Mononuclear cell (primary cell): ENCODE data around the gene SPON1. TPM values are rescaled to one million over a fixed set of nuclear protein-coding genes. Genes with fewer than 3 reads are reported as not detected.
"Not testable (repeated sequence)": the region's sequence is repeated elsewhere in the genome, so short reads cannot be mapped to it uniquely, and the experiment has no call there.

Experiments
- H3K27me3 ChIP-seq: 2 replicates; pipeline ENCODE4 v1.6.0; 2011; ENCODE audit warnings: low read length, control low read depth; ENCODE audit not compliant: insufficient read depth
- H3K4me1 ChIP-seq: 2 replicates; pipeline ENCODE4 v1.5.1; 2011; ENCODE audit warnings: mild to moderate bottlenecking, low read length, control low read depth; ENCODE audit not compliant: insufficient read depth
- H3K4me3 ChIP-seq: 2 replicates; pipeline ENCODE4 v1.5.1; 2011; ENCODE audit warnings: mild to moderate bottlenecking, low read length, moderate library complexity
- H3K9me3 ChIP-seq: 2 replicates; pipeline ENCODE4 v1.5.1; 2011; ENCODE audit warnings: low read depth, mild to moderate bottlenecking, control low read depth, low read length
- total RNA-seq: library from RNA; depleted of rRNA; stranded (reverse); fragments of >200 nt; gene quantifications from one replicate; pipeline ENCODE4 v1.2.3, GENCODE V29; 2012

SPON1 gene
- total RNA-seq, 1 donor = 0.94 TPM

DNA sequence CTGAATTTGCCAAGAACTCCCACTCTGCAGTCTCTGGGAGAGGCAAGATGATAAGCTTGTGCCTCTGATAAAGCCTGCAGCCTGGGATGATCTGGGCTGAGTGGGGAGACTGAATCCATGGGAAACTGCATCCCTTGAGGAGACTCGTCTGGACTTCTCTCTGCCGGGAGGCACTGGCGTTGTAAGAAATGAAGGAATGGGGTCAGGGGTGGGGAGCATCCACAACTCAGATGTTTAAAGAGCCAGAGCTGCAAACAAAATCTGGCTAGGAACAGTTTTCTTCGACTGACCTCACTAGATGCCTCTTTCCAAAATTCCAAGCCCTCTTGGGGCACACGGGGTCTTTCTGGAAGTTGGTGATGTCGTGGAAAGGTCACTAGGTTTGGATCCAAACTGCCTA is 64.4 kb downstream of the SPON1 start:
- Histone ChIP-seq H3K9me3 (no peaks in the 10 kb centered on the region), H3K4me3 (no peak overlapping the region), H3K27me3 (no peaks in the 10 kb centered on the region), H3K4me1 (no peaks in the 10 kb centered on the region)

DNA sequence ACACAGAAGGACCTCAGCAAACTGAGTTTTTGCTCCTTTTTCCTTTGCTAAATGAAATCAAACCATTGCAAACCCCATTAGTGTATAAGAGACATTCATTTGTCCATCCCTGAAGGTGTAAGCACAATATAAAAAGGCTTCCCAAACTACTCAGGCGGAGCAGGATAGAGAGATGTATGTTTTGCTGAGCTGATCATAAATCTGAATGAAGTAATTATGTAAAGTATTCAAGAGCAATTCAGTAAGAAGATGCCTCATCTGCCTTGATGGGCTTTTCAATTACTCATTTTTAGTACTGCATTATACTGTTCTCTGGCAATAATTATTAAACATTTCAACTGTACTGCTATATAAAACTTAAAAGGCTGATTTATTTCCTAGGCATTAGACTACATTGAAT is 65.0 kb downstream of the SPON1 start:
- Histone ChIP-seq H3K9me3 (no peaks in the 10 kb centered on the region), H3K27me3 (no peaks in the 10 kb centered on the region), H3K4me1 (no peaks in the 10 kb centered on the region), H3K4me3 (no peak overlapping the region)

DNA sequence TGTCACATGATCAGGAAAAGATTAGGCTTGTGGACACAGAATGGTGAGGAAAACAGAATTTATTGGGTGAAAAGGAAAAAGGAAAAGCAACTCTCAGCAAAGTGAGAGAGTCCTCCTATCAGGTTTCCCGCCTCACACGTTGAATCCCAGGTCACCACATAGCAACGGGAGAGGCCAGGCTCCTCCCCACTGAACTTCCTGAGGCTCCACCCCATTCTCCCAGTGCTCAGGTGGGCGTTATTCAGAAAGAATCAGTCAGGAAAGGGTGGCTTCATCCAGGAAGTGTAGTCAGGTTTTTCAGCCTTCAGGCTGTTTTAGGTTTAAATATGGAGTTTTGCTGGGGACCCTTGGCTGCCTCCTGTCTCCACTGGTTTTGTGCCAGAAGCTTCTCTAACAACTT is 66.9 kb downstream of the SPON1 start:
- Histone ChIP-seq H3K4me1 (no peaks in the 10 kb centered on the region), H3K9me3 (no peaks in the 10 kb centered on the region), H3K27me3 (no peaks in the 10 kb centered on the region), H3K4me3 (no peak overlapping the region)

DNA sequence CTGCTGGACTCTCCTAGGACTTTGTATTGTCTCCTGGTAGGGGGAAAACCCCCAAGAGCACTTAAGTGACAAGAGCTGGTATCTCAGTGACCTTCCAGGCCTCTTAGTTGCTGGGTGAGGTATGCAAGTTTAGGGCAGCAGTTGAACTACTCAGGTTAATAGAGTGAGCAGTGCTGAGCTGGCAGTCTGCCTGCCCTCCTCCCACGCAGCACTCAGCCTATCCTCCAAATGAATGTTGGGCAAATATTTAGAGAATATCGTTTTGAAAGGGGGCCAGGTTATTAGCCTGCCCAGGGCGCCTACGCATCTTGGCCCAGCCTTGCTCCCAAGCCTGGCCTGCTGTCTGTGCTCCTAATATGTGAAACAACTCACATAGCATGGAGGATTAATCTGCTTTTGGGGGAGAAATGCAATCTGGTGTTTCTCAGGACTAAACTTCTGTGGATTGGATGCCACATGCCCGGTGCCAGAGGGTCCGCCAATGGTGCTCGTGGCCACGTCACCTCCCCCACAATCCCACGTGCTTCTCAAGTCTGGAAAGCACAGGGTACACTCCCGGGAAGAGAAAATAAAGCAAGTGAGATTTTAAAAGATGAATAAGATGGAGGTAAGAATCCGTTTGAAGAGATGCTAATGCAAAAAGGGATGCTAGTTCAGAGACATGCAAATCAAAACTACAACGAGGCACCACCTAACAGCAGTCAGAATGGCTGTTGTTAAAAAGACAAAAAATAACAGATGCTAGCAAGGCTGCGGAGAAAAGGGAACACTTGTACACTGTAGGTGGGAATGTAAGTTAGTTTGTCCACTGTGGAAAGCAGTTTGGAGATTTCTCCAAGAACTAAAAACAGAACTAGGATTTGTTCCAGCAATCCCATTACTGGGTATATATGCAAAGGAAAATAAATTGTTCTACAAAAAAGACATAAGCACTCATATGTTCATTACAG is 67.7 kb downstream of the SPON1 start:
- Histone ChIP-seq H3K4me1 (no peaks in the 10 kb centered on the region), H3K4me3 (no peak overlapping the region)

DNA sequence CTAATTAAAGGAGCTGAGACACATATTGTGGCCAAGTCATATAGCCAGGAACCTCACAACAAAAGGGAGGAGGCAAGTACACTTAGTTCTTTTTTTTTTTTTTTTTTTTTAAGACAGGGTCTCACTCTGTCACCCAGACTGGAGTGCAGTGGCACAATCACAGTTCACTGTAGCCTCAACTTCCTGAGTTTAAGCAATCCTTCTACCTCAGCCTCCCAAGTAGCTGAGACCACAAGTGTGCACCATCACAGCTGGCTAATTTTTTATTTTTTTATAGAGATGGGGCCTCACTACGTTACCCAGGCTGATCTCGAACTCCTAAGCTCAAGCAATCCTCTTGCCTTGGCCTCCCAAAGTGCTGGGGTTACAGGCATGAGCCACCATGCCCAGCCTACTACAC is 73.0 kb downstream of the SPON1 start:
- not testable (repeated sequence) for H3K4me3 ChIP-seq, H3K27me3 ChIP-seq, H3K4me1 ChIP-seq, H3K9me3 ChIP-seq

More for the DNA sequence above, 67.7 kb downstream of the SPON1 start:
- peaks cover 2% of the 10 kb centered on the region for H3K27me3 ChIP-seq
- H3K9me3 ChIP-seq = no peaks in the 10 kb centered on the region

DNA sequence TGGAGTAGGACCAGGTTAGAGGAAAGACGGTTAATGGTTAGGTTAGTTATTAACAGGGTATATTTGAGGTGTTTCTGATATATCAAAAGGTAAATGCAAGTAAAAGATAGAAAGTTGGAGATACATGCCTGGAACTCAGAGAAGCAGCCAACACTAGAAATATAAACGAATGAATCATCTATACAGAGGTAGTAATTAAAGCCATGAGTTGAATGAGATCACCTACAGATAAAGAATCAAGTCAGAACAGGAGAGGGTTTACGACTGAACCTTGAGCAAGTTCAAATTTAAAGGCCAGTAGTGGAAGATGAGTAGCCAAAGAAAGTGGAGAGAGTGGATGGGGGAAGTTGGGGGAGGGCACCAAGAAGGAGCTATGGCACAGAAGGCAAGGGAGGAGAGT is 73.9 kb downstream of the SPON1 start:
- Histone ChIP-seq H3K9me3 (no peaks in the 10 kb centered on the region), H3K27me3 (peaks cover 2% of the 10 kb centered on the region), H3K4me1 (no peaks in the 10 kb centered on the region), H3K4me3 (no peak overlapping the region)

DNA sequence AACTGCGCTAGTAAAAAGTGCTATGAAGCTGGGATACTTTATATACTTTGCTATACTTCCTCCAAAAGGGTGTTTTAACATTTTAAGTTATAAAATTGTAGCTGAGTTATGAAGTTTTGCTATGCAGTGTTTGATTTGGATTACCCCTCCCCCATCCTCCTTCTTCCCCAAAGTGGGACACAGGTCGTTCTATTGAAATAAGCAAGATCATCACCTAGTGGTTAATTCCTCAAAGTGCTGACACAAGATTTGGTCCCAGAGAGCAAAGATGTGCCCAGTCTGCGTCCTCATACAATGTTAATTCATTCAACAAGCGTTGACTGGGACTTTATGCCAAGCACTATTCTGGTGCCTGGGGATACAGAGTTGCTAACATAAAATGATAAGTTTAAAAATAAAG is 78.5 kb downstream of the SPON1 start:
- Histone ChIP-seq H3K9me3 (no peaks in the 10 kb centered on the region), H3K4me3 (no peak overlapping the region), H3K4me1 (no peaks in the 10 kb centered on the region), H3K27me3 (no peaks in the 10 kb centered on the region)

DNA sequence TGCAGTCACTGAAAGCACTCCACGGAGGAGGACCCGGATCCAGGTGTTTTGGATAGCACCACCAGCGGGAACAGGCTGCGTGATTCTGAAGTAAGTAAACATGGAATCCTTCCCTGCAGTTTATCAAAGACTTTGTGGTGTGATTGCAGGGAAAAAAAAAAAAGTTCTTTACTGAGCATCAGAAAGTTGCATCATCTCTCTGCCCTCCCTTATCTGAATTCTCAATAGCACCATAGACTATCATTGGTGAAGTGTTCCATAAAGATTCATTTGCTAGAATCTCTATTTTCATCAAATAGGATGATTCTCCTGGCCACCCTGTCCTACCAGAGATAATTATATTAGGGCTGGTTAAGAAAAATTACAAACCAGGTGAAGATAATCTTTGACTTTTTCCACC is 79.0 kb downstream of the SPON1 start:
- no peaks in the 10 kb centered on the region for H3K27me3 ChIP-seq
- H3K9me3 ChIP-seq = no peaks in the 10 kb centered on the region
- no peaks in the 10 kb centered on the region for H3K4me1 ChIP-seq
- no peak overlapping the region for H3K4me3 ChIP-seq

DNA sequence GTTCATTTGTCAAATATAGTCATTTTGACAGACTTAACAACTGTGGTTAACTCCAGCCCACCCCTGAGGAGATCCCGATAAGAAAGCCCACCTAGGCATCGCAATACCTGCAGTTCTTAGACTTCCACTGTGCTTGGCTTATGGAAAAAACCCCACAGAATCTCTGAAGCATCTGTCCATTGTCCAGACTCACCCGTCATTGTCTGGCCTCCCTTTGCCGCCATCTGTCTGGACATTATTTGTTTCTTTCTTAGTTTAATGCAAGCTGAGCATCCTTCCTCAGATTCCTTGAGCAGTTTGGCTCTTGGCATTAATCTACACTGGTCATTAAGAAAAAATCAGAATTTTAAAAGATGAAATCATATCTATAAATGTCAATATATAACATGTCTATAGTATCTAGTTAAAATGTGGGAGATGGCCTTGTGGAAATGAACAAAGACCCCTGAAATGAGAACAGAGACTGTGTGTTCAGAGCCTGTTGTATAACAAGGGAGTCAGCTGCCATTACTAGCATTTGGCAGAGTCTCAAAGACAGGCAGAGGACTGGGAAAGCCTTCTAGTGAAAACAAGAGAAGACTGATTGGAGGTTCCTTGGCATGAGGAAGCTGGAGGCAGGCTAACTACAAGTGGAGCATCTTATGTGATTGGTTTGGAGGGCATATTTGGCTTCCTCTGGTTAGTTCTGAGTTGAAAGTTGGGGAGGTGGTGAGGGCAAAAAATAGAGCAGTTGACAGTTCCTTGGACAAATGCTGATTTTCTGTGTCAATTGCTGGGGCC is 80.4 kb downstream of the SPON1 start:
- no peaks in the 10 kb centered on the region for H3K27me3 ChIP-seq
- no peaks in the 10 kb centered on the region for H3K4me1 ChIP-seq
- no peaks in the 10 kb centered on the region for H3K9me3 ChIP-seq
- H3K4me3 ChIP-seq = no peak overlapping the region

DNA sequence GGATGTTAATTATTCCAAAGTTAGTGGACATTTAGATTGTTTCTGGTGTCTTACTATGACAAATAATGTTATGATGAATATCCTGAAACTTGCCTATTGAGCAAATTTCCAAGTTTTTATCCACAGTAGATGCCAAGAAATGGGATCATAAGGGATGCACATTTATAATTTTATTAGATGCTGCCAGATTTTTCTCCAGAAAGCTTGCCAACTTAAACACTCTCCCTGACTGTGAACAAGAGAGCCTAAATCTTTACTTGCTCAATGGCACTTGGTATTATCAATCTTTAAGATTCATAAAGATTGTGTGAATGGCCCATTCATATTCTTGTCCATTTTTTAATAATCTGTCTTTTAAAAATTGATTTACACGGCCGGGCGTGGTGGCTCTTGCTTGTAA is 82.4 kb downstream of the SPON1 start:
- no peak overlapping the region for H3K4me3 ChIP-seq
- no peaks in the 10 kb centered on the region for H3K4me1 ChIP-seq
- no peaks in the 10 kb centered on the region for H3K9me3 ChIP-seq
- no peaks in the 10 kb centered on the region for H3K27me3 ChIP-seq

DNA sequence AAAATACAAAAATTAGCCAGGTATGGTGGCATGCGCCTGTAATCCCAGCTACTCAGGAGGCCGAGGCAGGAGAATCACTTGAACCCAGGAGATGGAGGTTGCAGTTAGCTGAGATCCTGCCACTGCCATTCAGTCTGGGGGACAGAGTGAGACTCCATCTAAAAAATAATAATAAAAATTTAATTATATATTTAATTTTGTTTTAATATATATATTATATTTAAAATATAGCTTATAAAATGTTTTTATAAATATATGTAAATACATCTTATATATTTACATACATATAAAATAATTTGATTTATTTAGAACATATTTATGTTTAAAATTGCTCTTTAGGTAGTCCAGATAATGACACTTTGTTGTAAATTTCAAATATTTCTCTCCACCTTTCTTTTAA is 82.9 kb downstream of the SPON1 start:
- Histone ChIP-seq H3K27me3 (no peaks in the 10 kb centered on the region), H3K9me3 (no peaks in the 10 kb centered on the region), H3K4me3 (no peak overlapping the region), H3K4me1 (no peaks in the 10 kb centered on the region)

DNA sequence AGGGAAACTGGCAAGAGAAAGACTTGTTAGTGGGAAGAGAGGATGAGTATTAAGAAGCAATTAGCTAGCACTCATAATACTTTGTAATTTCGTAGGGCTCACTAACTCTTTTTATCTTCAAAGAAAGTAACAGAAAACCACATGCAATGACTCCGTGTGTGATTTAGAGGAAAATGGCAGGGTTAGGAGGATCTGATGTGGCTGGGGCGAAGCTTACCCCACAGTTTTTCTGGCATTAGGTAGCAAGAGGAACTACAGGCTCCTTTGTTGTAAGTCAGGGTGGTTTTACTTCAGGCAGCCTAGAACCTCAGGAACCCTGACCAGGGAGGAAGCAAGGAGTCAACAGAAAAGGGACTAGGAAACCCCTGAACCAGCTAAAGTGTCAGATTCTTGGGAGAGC is 89.7 kb downstream of the SPON1 start:
- no peaks in the 10 kb centered on the region for H3K4me1 ChIP-seq

DNA sequence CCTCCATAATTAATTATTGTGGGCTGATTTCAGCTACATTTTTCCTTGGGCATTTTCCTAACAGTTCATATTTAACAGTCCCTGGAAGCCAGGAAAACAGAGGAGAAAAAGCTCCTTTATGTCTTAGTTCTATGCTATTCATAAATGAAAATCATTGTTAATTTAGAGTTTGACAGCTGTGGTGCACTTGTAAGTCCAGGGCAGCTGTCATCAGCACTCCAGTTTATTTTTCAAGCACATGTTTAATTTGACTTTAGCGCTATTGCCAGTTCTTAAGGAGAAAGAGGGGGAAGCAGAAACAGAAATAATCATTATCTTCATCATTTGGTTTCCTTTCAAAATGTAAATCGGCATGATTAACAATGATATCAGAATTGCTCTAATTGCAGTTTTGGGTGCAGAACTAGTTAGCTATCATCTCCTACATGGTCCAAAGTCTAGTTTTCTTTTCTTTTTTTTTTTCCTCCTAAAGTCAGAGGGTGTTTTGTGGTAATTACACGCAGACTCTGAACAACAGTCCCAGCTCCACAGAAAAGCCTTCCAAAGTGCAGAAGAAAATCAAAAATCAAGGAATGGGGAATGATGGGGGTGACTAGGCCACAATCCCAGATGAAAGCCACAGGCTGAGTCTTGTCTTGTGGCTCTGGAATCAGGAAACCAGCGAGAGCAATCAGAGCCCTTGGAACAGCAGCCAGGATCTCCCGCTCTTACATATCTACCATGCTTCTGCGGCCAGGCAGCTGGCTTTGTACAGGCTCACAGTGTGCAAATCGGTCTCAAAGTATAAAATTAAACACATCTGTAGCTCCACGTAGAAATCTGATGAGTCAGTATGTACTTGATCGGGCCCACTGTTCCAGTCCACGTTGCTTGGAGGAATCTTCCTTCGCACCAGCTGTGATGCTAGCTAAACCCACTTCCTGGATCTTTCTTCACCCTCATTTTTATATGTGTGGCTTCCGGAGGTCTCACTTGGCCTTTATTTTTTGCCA is 91.9 kb downstream of the SPON1 start:
- H3K9me3 ChIP-seq = no peaks in the 10 kb centered on the region
- H3K4me3 ChIP-seq = no peak overlapping the region
- H3K27me3 ChIP-seq = no peaks in the 10 kb centered on the region
- no peaks in the 10 kb centered on the region for H3K4me1 ChIP-seq

More for the DNA sequence above, 89.7 kb downstream of the SPON1 start:
- H3K9me3 ChIP-seq = no peaks in the 10 kb centered on the region
- no peak overlapping the region for H3K4me3 ChIP-seq
- no peaks in the 10 kb centered on the region for H3K27me3 ChIP-seq

DNA sequence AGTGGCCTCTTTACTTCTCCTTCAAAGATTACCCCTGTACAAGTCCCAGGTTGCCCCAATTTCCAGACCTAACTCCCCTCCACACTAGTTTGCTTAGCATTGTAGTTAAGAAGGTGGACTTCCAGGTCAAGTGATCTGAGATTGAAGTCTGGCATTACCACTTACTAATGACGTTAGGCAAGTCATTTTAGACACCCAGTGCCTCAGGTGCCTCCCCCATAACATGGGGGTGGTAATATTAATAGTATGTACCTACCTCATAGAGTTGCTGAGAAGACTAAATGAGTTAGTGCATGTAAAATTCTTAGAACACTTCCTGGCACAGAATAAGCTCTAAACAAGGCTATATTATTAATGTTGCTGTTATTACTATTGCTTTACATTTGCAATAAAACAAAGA is 93.4 kb downstream of the SPON1 start:
- no peaks in the 10 kb centered on the region for H3K9me3 ChIP-seq
- no peaks in the 10 kb centered on the region for H3K27me3 ChIP-seq
- H3K4me1 ChIP-seq = no peaks in the 10 kb centered on the region
- H3K4me3 ChIP-seq = no peak overlapping the region

DNA sequence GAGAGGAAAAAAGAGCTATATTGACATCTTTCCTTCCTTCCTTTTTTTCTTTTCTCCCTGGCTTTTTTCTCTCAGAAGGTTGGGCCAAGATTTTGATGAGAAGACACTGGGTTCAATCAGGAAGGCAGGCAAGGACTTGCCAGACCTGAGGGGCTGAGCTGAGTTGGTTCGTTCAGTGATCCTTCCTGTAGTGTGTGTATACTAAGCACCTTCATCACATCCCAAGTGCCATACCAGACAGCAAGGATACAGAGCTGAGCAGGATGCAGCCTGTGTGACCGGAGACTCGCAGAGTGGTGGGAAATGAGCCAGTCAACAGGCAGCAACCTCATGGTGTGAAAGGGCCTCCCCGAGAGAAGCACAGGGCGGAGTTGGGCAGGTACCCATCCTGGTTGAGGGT is 95.5 kb downstream of the SPON1 start:
- H3K27me3 ChIP-seq = no peaks in the 10 kb centered on the region
- no peak overlapping the region for H3K4me3 ChIP-seq
- no peaks in the 10 kb centered on the region for H3K9me3 ChIP-seq
- H3K4me1 ChIP-seq = no peaks in the 10 kb centered on the region
